ENCODE measurements around the gene ORC5. TPM values are rescaled to one million over a fixed set of nuclear protein-coding genes. Genes with fewer than 3 reads are reported as not detected.

Gene ORC5
- total RNA-seq, 1 experiment from 2014 or later = 25.9 TPM

DNA sequence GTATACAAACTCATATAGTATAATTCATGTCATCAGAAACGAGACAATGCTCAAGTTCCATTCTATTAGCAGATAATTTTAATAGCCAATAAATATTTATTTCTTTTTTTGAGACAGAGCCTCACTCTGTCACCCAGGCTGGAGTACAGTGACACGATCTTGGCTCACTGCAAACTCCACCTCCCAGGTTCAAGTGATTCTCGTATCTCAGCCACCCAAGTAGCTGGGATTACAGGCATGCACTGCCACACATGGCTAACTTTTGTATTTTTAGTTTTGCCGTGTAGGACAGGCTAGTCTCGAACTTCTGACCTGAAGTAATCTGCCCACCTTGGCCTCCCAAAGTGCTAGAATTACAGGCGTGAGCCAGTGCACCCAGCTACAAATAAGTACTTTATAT lies 45.7 kb downstream of the ORC5 start:
- Histone ChIP-seq H2AFZ (ENCODE audit: low read length) (no peak overlapping the region), H3K27me3 (ENCODE audit: insufficient read depth, low read length) (no peaks in the 10 kb centered on the region), H3K9ac (ENCODE audit: extremely low read depth, insufficient read length, low read length) (no peak overlapping the region), H3K56ac (ENCODE audit: insufficient read length, low read depth, low read length) (no peak overlapping the region), H2BK15ac (ENCODE audit: low read depth, low read length) (no peak overlapping the region), H3K4me1 (ENCODE audit: insufficient read depth, low read length) (no peaks in the 10 kb centered on the region), H2BK5ac (ENCODE audit: insufficient read length, low read length) (no peak overlapping the region), H3K9me3 (ENCODE audit: control insufficient read depth, low read depth, low read length) (no peaks in the 10 kb centered on the region), H4K5ac (ENCODE audit: insufficient read length, low read depth, low read length) (no peak overlapping the region), H4K8ac (replicated peaks; ENCODE audit: insufficient read length, low read depth, low read length) (no peak overlapping the region), H4K91ac (ENCODE audit: insufficient read length, low read depth, low read length) (no peak overlapping the region), H2BK20ac (ENCODE audit: low read depth, low read length, poor library complexity, severe bottlenecking) (no peak overlapping the region), H4K20me1 (ENCODE audit: control insufficient read depth, insufficient read depth, insufficient read length) (no peaks in the 10 kb centered on the region), H2BK12ac (ENCODE audit: insufficient read length, low read depth, low read length) (no peak overlapping the region), H3K79me2 (ENCODE audit: insufficient read depth, low read length) (no peaks in the 10 kb centered on the region), H2BK120ac (ENCODE audit: low read depth, low read length, poor library complexity, severe bottlenecking) (no peak overlapping the region), H2AK5ac (ENCODE audit: insufficient read length, low read length) (no peak overlapping the region), H3K4ac (ENCODE audit: low read depth, low read length) (no peak overlapping the region), H3K4me2 (ENCODE audit: insufficient read depth, insufficient read length, low read length) (no peak overlapping the region), H3K79me1 (ENCODE audit: insufficient read depth, low read depth, low read length, poor library complexity, severe bottlenecking) (no peaks in the 10 kb centered on the region), H3T11ph (ENCODE audit: low read length) (no peak overlapping the region), H3K23ac (ENCODE audit: insufficient read length, low read depth, low read length) (no peak overlapping the region), H3K23me2 (ENCODE audit: insufficient read length, low read depth, low read length, poor library complexity, severe bottlenecking) (no peaks in the 10 kb centered on the region), H3K27ac (ENCODE audit: insufficient read length, low read depth, low read length) (no peak overlapping the region), H3K18ac (ENCODE audit: insufficient read length, low read depth, low read length) (no peak overlapping the region), H3K14ac (ENCODE audit: insufficient read depth, low read length) (no peak overlapping the region)
- H3K36me3 Mint-ChIP-seq (ENCODE audit: insufficient read depth in 1 of 3, low read depth in 3 of 3) = peaks cover 4 to 29% (median 18%) of the 10 kb centered on the region in 3 experiments
- no peak overlapping the region for H3K4me3 Mint-ChIP-seq
- DNase-seq = no peak
- WGBS (ENCODE audit: extremely low coverage, insufficient read length, low lambda C conversion rate) = no CpG with 5 or more reads among the region's 6 CpGs
- H3K4me1 Mint-ChIP-seq = no peaks in the 10 kb centered on the region
- no peaks in the 10 kb centered on the region for H3K9me3 Mint-ChIP-seq
- no peak overlapping the region for H3K27ac Mint-ChIP-seq
- no peaks in the 10 kb centered on the region for H3K27me3 Mint-ChIP-seq (ENCODE audit: low read depth)
- TF ChIP-seq, protein P1, sequence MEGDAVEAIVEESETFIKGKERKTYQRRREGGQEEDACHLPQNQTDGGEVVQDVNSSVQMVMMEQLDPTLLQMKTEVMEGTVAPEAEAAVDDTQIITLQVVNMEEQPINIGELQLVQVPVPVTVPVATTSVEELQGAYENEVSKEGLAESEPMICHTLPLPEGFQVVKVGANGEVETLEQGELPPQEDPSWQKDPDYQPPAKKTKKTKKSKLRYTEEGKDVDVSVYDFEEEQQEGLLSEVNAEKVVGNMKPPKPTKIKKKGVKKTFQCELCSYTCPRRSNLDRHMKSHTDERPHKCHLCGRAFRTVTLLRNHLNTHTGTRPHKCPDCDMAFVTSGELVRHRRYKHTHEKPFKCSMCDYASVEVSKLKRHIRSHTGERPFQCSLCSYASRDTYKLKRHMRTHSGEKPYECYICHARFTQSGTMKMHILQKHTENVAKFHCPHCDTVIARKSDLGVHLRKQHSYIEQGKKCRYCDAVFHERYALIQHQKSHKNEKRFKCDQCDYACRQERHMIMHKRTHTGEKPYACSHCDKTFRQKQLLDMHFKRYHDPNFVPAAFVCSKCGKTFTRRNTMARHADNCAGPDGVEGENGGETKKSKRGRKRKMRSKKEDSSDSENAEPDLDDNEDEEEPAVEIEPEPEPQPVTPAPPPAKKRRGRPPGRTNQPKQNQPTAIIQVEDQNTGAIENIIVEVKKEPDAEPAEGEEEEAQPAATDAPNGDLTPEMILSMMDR (conservative IDR thresholded peaks at IDR 0.05) = no peak
